Right atrium auricular region (tissue), 2 donors: ENCODE measurements around the gene UQCC3. TPM values are rescaled to one million over a fixed set of nuclear protein-coding genes. Genes with fewer than 3 reads are reported as not detected.

Source experiments
- DNase-seq: peaks from one replicate; pipeline ENCODE4 v3.0.0-alpha.2; 2019; ENCODE audit warnings: low spot score
- H3K27ac ChIP-seq, 2 donors: fragments of 200-600 bp; sonication (generic); 1 replicate in 1 of 2; 2 replicates in 1 of 2; pipeline ENCODE4 v1.5.1; 2016 to 2019
- H3K27me3 ChIP-seq, 2 donors: fragments of 200-600 bp; sonication (generic); one replicate each; pipeline versions ENCODE4 v1.5.1 to v1.6.0; 2017 to 2019
- H3K36me3 ChIP-seq: fragments of 200-600 bp; sonication (generic); one replicate; pipeline ENCODE4 v1.5.1; 2016
- H3K4me1 ChIP-seq, 2 donors: fragments of 200-600 bp; sonication (generic); one replicate each; pipeline versions ENCODE4 v1.5.1 to v1.6.0; 2017 to 2019
- H3K4me3 ChIP-seq, 2 donors: fragments of 200-600 bp; sonication (generic); 1 replicate in 1 of 2; 2 replicates in 1 of 2; pipeline ENCODE4 v1.5.1; 2017 to 2019; ENCODE audit warnings: mild to moderate bottlenecking in 1 of 2, moderate library complexity in 1 of 2
- H3K9me3 ChIP-seq, 2 donors: fragments of 200-600 bp; sonication (generic); one replicate each; pipeline ENCODE4 v1.5.1; 2019
- total RNA-seq, 2 donors: library from RNA; depleted of rRNA; stranded (reverse); fragments of >200 nt; gene quantifications; one replicate each; pipeline ENCODE4 v1.1.0, GENCODE V29; 2016
- TF ChIP-seq, protein P1 (sequence below), 2 donors: fragments of 200-600 bp; sonication (generic); IDR thresholded peaks; one replicate each; pipeline ENCODE4 v1.5.1; 2019; ENCODE audit warnings: antibody characterized with exemption in 2 of 2

Gene UQCC3
- total RNA-seq, 2 donors from 2014 or later = 5.0 to 8.7 TPM

DNA sequence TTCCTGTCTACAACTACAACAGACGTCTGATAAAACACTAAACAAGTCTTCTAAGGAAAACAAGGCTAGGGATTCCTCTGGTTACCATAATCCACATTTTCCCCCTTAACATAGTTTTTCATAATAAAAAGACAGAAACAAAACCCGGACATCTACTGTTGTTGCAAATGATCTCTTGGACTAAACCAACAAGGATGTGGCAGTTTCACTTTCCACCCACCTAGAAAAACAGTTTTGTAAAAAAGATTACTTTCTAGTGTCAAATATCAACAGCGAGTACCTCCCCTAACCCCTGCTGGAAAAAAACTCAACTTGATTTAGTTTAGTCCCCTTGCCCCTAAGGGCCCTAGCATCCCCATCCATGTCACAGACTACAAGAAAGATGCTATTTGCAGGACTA, 41.4 kb downstream of the UQCC3 start:
- H3K27me3 ChIP-seq = no peaks in the 10 kb centered on the region
- peaks cover 0 to 47% of the 10 kb centered on the region in 2 donors for H3K4me1 ChIP-seq
- TF ChIP-seq, protein P1, sequence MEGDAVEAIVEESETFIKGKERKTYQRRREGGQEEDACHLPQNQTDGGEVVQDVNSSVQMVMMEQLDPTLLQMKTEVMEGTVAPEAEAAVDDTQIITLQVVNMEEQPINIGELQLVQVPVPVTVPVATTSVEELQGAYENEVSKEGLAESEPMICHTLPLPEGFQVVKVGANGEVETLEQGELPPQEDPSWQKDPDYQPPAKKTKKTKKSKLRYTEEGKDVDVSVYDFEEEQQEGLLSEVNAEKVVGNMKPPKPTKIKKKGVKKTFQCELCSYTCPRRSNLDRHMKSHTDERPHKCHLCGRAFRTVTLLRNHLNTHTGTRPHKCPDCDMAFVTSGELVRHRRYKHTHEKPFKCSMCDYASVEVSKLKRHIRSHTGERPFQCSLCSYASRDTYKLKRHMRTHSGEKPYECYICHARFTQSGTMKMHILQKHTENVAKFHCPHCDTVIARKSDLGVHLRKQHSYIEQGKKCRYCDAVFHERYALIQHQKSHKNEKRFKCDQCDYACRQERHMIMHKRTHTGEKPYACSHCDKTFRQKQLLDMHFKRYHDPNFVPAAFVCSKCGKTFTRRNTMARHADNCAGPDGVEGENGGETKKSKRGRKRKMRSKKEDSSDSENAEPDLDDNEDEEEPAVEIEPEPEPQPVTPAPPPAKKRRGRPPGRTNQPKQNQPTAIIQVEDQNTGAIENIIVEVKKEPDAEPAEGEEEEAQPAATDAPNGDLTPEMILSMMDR (IDR thresholded peaks at IDR 0.05) = no peak
- no peak overlapping the region for H3K4me3 ChIP-seq
- DNase-seq = no peak
- peaks cover 63% of the 10 kb centered on the region for H3K36me3 ChIP-seq
- H3K9me3 ChIP-seq = no peaks in the 10 kb centered on the region
- peak overlapping the region; percentile 36 to 77 for H3K27ac ChIP-seq

DNA sequence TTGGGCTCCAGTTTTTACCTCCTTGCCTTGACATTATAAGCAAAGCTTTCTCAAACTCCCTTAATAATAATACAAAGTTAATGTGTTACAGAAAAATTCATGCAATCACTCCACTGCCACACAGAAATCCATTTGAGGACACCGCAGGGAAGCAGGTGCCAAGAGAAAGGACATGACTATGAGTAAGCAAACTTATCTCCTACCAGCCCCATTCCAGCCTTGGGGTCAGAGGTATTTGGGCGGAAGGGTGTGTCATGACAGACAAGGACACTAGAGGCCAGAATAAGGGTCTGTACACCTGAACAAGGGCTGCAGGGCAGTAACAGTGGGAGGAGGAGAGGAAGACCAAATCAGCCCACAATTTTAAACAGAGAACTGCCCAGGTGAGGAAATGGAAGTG, 41.9 kb downstream of the UQCC3 start:
- Histone ChIP-seq H3K36me3 (peaks cover 68% of the 10 kb centered on the region), H3K27me3 (no peaks in the 10 kb centered on the region), H3K9me3 (no peaks in the 10 kb centered on the region), H3K4me3 (no peak overlapping the region), H3K27ac (peak overlapping the region; percentile 36 to 77), H3K4me1 (peaks cover 0 to 43% of the 10 kb centered on the region in 2 donors)
- TF ChIP-seq, protein P1 (IDR thresholded peaks at IDR 0.05) = no peak
- no peak for DNase-seq

- Histone ChIP-seq H3K36me3 (peaks cover 89% of the 10 kb centered on the region), H3K27ac (no peak overlapping the region), H3K4me1 (peaks cover 0 to 29% of the 10 kb centered on the region in 2 donors), H3K4me3 (no peak overlapping the region), H3K9me3 (no peaks in the 10 kb centered on the region), H3K27me3 (no peaks in the 10 kb centered on the region)
- no peak for DNase-seq
- TF ChIP-seq, protein P1 (IDR thresholded peaks at IDR 0.05) = no peak
Measured at GRCh38 chr11:62715150-62716130, 44.0 kb downstream of the UQCC3 start.

DNA sequence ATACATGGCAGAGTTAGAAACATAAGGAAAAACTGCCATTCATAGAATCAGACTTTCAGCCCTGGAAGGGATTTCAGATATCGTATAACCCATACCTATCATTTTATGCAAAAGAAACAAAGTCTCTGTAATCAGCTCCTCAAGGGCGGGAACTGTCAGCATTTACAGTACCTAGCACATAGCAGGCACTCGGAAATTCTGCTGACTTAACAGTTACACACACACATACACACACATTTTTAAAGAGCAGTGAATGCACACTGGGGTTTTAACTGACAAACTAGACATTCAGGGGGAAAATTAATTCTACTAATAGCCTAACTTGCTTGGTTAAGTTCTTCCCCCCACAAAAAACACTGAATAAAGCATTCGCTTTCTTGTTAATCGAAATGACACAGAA, 44.7 kb downstream of the UQCC3 start:
- H3K27ac ChIP-seq = no peak overlapping the region
- no peaks in the 10 kb centered on the region for H3K27me3 ChIP-seq
- TF ChIP-seq, protein P1 (IDR thresholded peaks at IDR 0.05) = no peak
- H3K4me1 ChIP-seq = peaks cover 0 to 27% of the 10 kb centered on the region in 2 donors
- no peak overlapping the region for H3K4me3 ChIP-seq
- H3K36me3 ChIP-seq = peaks cover 90% of the 10 kb centered on the region
- no peak for DNase-seq
- H3K9me3 ChIP-seq = no peaks in the 10 kb centered on the region

- H3K4me3 ChIP-seq = no peak overlapping the region
- H3K9me3 ChIP-seq = no peaks in the 10 kb centered on the region
- H3K27me3 ChIP-seq = no peaks in the 10 kb centered on the region
- no peak for DNase-seq
- peaks cover 90% of the 10 kb centered on the region for H3K36me3 ChIP-seq
- TF ChIP-seq, protein P1 (IDR thresholded peaks at IDR 0.05) = no peak
- H3K4me1 ChIP-seq = peaks cover 0 to 27% of the 10 kb centered on the region in 2 donors
- no peak overlapping the region for H3K27ac ChIP-seq
Measured at GRCh38 chr11:62716816-62717215, 45.3 kb downstream of the UQCC3 start.
